ENCODE measurements around the gene TTC4.

TTC4 gene

GRCh38 chr1:54782156-54782555 lies 66.5 kb downstream of the TTC4 start:
- H3K27ac ChIP-seq (ENCODE audit: low read depth, low read length): no peak overlapping the region
- H3K4me3 ChIP-seq (ENCODE audit: low read depth, low read length): no peak overlapping the region
- peaks cover 56% of the 10 kb centered on the region for H3K27me3 ChIP-seq (ENCODE audit: insufficient read depth, low read length)
- H3K4me1 ChIP-seq (ENCODE audit: control insufficient read depth, insufficient read depth, low read length, unreplicated experiment): no peaks in the 10 kb centered on the region
- no peak overlapping the region for H2AFZ ChIP-seq (ENCODE audit: low read length, unreplicated experiment)
- no peaks in the 10 kb centered on the region for H3K79me2 ChIP-seq (ENCODE audit: control insufficient read depth, insufficient read depth, low read length, unreplicated experiment)
- no peaks in the 10 kb centered on the region for H3K36me3 ChIP-seq (ENCODE audit: insufficient read depth, low read length)

DNA sequence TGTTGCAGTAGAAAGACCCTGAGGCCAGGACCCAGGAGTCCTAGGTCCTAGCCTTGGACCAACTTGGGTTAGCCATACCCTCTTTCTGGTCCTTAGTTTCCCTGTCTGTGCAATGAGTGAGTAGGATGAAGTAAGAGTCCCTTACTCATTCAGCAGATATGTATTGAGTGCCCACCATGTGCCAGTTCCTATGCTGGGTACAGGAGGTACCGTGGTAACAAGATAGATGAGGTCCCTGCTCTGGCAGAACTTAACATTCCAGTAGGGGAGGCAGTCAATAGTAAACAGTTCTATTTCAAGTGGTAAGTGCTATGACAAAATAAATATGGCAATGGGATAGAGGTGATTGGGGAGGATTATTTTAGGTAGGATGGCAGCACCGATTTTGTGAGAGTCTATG lies 66.9 kb downstream of the TTC4 start:
- no peaks in the 10 kb centered on the region for H3K36me3 ChIP-seq (ENCODE audit: insufficient read depth, low read length)
- no peak overlapping the region for H3K4me3 ChIP-seq (ENCODE audit: low read depth, low read length)
- H3K27ac ChIP-seq (ENCODE audit: low read depth, low read length): no peak overlapping the region
- H3K27me3 ChIP-seq (ENCODE audit: insufficient read depth, low read length): peaks cover 58% of the 10 kb centered on the region
- H3K79me2 ChIP-seq (ENCODE audit: control insufficient read depth, insufficient read depth, low read length, unreplicated experiment): no peaks in the 10 kb centered on the region
- H3K4me1 ChIP-seq (ENCODE audit: control insufficient read depth, insufficient read depth, low read length, unreplicated experiment): no peaks in the 10 kb centered on the region
- no peak overlapping the region for H2AFZ ChIP-seq (ENCODE audit: low read length, unreplicated experiment)

- H3K36me3 ChIP-seq (ENCODE audit: insufficient read depth, low read length): no peaks in the 10 kb centered on the region
- H2AFZ ChIP-seq (ENCODE audit: low read length, unreplicated experiment): no peak overlapping the region
- peaks cover 57% of the 10 kb centered on the region for H3K27me3 ChIP-seq (ENCODE audit: insufficient read depth, low read length)
- no peaks in the 10 kb centered on the region for H3K4me1 ChIP-seq (ENCODE audit: control insufficient read depth, insufficient read depth, low read length, unreplicated experiment)
- H3K4me3 ChIP-seq (ENCODE audit: low read depth, low read length): no peak overlapping the region
- H3K27ac ChIP-seq (ENCODE audit: low read depth, low read length): no peak overlapping the region
- no peaks in the 10 kb centered on the region for H3K79me2 ChIP-seq (ENCODE audit: control insufficient read depth, insufficient read depth, low read length, unreplicated experiment)
These were observed 68.4 kb downstream of the TTC4 start for GRCh38 chr1:54784066-54784465.

- H2AFZ ChIP-seq (ENCODE audit: low read length, unreplicated experiment): no peak overlapping the region
- no peak overlapping the region for H3K4me3 ChIP-seq (ENCODE audit: low read depth, low read length)
- no peaks in the 10 kb centered on the region for H3K36me3 ChIP-seq (ENCODE audit: insufficient read depth, low read length)
- H3K27me3 ChIP-seq (ENCODE audit: insufficient read depth, low read length): peaks cover 48% of the 10 kb centered on the region
- no peaks in the 10 kb centered on the region for H3K79me2 ChIP-seq (ENCODE audit: control insufficient read depth, insufficient read depth, low read length, unreplicated experiment)
- no peaks in the 10 kb centered on the region for H3K4me1 ChIP-seq (ENCODE audit: control insufficient read depth, insufficient read depth, low read length, unreplicated experiment)
- no peak overlapping the region for H3K27ac ChIP-seq (ENCODE audit: low read depth, low read length)
These were observed 71.1 kb downstream of the TTC4 start for GRCh38 chr1:54786778-54787177.

DNA sequence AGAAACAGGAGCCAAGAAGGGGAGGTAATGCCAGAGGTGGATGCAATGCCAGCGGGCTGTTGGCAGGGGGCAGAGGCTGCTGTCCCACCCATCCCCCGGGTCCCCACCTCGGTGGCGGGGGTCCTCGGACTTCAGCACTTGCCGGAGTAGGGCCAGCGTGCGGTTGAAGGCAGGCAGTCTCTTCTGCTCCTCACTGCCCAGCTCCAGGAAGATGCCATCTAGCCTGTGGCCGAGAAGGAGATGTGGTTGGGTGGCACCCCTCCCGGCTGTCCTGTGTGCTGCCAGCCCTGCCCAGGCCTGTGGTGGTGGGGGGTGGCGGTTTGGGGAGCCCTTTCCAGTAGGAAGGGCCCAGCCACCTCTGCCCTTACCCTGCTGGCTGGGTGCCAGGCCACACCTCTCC lies 71.9 kb downstream of the TTC4 start:
- Histone ChIP-seq H3K27me3 (ENCODE audit: insufficient read depth, low read length) (peaks cover 39% of the 10 kb centered on the region), H3K36me3 (ENCODE audit: insufficient read depth, low read length) (no peaks in the 10 kb centered on the region), H3K27ac (ENCODE audit: low read depth, low read length) (no peak overlapping the region), H3K79me2 (ENCODE audit: control insufficient read depth, insufficient read depth, low read length, unreplicated experiment) (no peaks in the 10 kb centered on the region), H3K4me3 (ENCODE audit: low read depth, low read length) (no peak overlapping the region), H3K4me1 (ENCODE audit: control insufficient read depth, insufficient read depth, low read length, unreplicated experiment) (no peaks in the 10 kb centered on the region), H2AFZ (ENCODE audit: low read length, unreplicated experiment) (no peak overlapping the region)

DNA sequence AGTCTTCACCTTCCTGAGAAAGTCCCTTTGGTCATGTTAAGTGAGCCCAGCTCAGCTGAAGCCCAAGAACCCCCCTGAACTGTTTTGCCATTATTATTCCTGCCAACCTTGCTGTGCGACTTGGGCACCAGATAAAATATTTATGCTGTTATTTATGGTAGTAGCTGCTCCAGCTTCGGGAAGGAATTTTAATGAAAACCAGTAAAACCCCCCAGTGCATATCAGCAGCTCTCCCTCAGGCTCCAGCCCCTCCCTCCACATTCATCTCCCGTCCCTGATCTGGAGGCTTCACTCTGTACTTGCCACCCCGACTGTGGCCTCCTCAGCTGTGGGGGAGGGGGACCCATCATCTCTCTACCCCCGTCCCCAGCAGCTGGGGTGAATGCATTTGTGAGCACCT lies 72.8 kb downstream of the TTC4 start:
- H3K4me1 ChIP-seq (ENCODE audit: control insufficient read depth, insufficient read depth, low read length, unreplicated experiment): no peaks in the 10 kb centered on the region
- peaks cover 31% of the 10 kb centered on the region; the same call in 1 of the 2 replicates for H3K27me3 ChIP-seq (ENCODE audit: insufficient read depth, low read length)
- no peaks in the 10 kb centered on the region for H3K36me3 ChIP-seq (ENCODE audit: insufficient read depth, low read length)
- H3K79me2 ChIP-seq (ENCODE audit: control insufficient read depth, insufficient read depth, low read length, unreplicated experiment): no peaks in the 10 kb centered on the region
- H2AFZ ChIP-seq (ENCODE audit: low read length, unreplicated experiment): no peak overlapping the region
- H3K27ac ChIP-seq (ENCODE audit: low read depth, low read length): no peak overlapping the region
- no peak overlapping the region for H3K4me3 ChIP-seq (ENCODE audit: low read depth, low read length)

GRCh38 chr1:54791880-54792522 lies 76.3 kb downstream of the TTC4 start:
- no peaks in the 10 kb centered on the region for H3K36me3 ChIP-seq (ENCODE audit: insufficient read depth, low read length)
- no peak overlapping the region for H2AFZ ChIP-seq (ENCODE audit: low read length, unreplicated experiment)
- no peaks in the 10 kb centered on the region for H3K79me2 ChIP-seq (ENCODE audit: control insufficient read depth, insufficient read depth, low read length, unreplicated experiment)
- no peak overlapping the region for H3K4me3 ChIP-seq (ENCODE audit: low read depth, low read length)
- peaks cover 18% of the 10 kb centered on the region for H3K4me1 ChIP-seq (ENCODE audit: control insufficient read depth, insufficient read depth, low read length, unreplicated experiment)
- H3K27ac ChIP-seq (ENCODE audit: low read depth, low read length): no peak overlapping the region
- peaks cover 20% of the 10 kb centered on the region; the same call in 1 of the 2 replicates for H3K27me3 ChIP-seq (ENCODE audit: insufficient read depth, low read length)
